Measurements from ENCODE around the gene RHEX.

Gene RHEX

GRCh38 chr1:206144605-206145004 lies 91.6 kb downstream of the RHEX start:
- TF ChIP-seq CTCF (conservative IDR thresholded peaks at IDR 0.05) (no peak), ZFX (IDR thresholded peaks at IDR 0.05) (no peak)

GRCh38 chr1:206145771-206146290 lies 92.9 kb downstream of the RHEX start:
- TF ChIP-seq ZFX (IDR thresholded peaks at IDR 0.05) (no peak), CTCF (conservative IDR thresholded peaks at IDR 0.05) (no peak)
- no peak overlapping the region for H3K27ac ChIP-seq

More at GRCh38 chr1:206144605-206145004, 91.6 kb downstream of the RHEX start:
- H3K27ac ChIP-seq = no peak overlapping the region
